ENCODE measurements around the gene CTDSP1. TPM values are rescaled to one million over a fixed set of nuclear protein-coding genes. Genes with fewer than 3 reads are reported as not detected.

CTDSP1 gene
- polyA plus RNA-seq, 4 donors = 137 to 190 (median 153) TPM

DNA sequence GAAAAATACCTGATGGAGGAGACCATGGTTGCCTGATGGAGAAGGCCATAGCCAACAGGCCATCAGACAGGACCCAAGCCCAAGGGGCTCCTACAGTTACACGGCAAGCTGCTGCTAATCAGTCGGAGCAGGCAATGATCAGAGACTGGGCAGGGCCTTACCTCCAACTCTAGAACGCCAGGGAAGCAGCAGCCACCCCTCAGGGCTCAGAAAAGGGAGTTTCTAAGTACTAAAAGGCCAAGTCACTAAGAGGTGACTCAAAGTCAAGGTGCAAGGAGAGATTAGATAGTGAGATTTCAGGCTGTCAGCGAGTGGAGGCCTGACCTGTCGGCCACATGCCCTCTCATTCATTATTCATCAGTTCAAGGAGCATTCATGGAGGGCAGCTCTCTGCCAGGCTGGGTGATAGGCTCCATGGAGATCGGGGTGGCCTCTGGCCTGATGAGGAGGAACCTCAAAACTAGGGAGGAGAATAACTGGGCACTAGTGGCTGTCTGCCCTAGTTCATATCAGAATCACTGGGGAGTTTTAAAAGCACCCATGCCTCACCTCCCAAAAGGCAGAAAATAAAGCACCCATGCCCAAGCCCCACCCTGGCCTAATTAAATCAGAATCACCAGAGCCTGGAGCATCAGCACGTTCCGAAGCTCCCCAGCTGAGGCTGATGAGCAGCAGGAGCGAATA is 22.9 kb downstream of the CTDSP1 start:
- DNase-seq (ENCODE audit: low read depth in 4 of 4, low spot score in 2 of 4) = no peak

DNA sequence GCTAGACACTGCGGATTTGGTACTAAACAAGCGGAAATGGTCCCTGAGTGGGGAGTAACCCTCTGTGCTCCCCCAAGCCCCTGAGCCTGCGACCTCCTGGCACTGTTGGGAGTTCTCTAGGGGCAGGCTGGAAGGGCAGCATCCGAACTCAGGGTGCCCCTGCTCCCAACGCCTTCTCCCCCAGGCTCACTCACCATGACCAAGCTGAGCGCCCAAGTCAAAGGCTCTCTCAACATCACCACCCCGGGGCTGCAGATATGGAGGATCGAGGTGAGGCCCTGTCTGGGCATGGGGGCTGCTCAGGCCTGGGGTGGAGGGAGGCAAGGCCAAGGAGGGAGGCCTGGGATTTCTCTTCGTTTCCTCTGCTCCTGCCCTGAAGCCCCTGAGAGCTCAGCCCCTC is 23.9 kb downstream of the CTDSP1 start:
- DNase-seq (ENCODE audit: low read depth in 4 of 4, low spot score in 2 of 4) = no peak

DNA sequence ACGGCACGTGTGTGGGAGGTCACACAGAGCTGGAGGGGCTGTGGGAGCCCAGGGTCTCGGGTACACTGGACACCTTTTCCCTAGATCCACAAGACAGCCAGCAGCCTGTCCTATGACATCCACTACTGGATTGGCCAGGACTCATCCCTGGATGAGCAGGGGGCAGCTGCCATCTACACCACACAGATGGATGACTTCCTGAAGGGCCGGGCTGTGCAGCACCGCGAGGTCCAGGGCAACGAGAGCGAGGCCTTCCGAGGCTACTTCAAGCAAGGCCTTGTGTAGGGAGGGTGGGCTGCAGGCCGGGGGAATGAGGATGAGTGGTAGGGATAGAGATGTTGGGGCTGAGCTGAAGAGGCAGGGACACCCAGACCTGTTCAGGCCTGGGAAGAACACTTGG is 25.9 kb downstream of the CTDSP1 start:
- DNase-seq (ENCODE audit: low read depth in 4 of 4, low spot score in 2 of 4) = no peak

DNA sequence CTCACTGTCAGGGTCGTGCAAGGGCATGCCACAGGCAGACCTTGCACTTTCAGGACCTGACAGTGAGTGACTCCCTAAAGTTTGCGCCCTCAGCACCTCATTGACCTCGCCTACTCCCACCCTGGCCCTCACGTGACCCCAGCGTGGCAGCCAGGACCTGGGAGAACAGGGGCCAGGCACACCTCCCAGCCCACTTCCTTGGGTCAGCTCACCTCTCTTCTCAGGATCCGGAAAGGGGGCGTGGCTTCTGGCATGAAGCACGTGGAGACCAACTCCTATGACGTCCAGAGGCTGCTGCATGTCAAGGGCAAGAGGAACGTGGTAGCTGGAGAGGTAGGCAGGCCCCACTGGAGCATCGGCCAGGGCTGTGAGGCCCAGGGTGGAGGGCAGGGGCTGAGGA is 28.1 kb downstream of the CTDSP1 start:
- DNase-seq (ENCODE audit: low read depth in 4 of 4, low spot score in 2 of 4) = no peak

DNA sequence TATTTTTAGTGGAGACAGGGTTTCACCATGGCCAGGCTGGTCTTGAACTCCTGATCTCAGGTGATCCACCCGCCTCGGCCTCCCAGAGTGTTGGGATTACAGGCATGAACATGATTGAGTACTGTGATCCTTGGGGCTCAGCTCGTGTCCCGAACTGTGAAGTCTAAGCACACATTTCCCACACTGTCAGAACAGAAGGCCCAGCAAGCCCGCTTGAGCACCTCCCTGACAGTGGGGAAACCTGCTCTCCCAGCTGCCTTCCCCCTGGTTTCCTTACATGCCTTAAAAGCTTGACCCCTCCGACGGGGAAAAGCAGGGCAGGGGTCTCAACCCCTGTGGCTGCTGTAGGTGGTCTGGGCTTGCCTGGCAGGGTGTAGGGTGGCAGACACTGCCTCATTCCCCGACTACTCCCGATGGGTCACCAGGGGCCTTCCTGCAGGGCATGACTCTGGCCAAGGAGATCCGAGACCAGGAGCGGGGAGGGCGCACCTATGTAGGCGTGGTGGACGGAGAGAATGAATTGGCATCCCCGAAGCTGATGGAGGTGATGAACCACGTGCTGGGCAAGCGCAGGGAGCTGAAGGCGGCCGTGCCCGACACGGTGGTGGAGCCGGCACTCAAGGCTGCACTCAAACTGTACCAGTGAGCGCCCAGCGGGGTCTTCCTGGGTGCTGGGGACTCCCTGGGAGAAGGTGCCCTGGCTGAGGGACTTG is 29.3 kb downstream of the CTDSP1 start:
- no peak for DNase-seq (ENCODE audit: low read depth in 4 of 4, low spot score in 2 of 4)

DNA sequence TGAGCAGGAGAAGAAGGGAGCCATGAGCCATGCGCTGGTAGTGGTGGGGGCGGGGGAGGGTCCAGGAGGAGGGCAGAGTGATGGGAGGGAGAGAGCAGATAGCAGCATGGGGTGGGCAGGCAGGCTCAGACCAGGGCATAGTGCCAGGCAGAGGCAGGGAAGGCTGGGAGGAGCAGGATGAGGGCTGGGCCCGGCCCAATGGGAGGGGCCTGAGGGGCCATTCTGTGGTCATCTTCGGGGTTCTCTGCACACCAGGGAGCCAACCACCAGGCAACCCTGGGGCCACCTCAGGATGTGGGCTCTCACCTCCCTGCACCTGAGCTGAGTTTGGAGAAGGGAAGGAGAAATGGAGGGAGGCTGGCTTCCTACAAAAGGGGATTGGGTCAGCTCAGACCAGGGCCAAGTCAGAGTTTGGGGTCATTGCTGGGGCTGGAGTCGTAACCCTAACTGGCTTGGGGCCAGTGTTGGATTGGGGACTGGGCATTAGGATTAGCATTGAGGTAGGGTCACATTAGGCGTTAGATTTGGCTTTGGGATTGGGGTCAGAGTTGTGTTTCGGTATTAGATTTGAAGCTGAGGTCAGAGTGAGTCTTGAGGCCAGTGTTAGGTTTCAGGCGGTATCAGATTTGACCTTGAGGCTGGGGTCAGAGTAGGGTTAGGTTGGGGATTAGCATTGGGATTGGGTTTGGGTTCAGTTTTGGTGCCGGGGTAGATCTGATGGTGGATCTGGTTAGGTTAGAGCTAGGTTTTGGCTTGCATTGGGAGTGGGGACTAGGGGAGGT is 30.4 kb downstream of the CTDSP1 start:
- no peak for DNase-seq (ENCODE audit: low read depth in 4 of 4, low spot score in 2 of 4)

DNA sequence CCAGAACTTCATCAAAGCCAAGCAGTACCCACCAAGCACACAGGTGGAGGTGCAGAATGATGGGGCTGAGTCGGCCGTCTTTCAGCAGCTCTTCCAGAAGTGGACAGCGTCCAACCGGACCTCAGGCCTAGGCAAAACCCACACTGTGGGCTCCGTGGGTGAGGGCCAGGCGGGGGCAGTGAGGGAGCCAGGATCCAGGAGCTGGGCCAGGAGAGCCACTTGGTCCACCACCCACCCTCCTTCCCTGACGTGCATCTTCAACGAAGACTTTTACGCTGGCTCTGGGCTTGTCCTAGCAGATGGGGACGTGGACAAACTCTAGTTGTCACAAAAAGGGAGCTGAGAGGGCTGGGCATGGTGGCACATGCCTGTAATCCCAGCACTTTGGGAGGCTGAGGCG is 31.1 kb downstream of the CTDSP1 start:
- DNase-seq (ENCODE audit: low read depth in 4 of 4, low spot score in 2 of 4) = no peak

DNA sequence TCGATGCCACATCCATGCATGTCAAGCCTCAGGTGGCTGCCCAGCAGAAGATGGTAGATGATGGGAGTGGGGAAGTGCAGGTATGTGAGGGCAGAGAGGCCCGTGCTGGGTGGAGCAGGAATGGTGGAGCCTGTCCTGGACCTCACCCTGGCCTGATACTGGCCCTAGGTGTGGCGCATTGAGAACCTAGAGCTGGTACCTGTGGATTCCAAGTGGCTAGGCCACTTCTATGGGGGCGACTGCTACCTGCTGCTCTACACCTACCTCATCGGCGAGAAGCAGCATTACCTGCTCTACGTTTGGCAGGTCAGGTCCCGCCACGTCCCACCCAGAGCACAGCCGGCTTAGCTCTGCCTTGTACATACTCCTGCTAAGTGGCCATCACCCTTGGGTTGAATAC is 32.2 kb downstream of the CTDSP1 start:
- no peak for DNase-seq (ENCODE audit: low read depth in 4 of 4, low spot score in 2 of 4)

DNA sequence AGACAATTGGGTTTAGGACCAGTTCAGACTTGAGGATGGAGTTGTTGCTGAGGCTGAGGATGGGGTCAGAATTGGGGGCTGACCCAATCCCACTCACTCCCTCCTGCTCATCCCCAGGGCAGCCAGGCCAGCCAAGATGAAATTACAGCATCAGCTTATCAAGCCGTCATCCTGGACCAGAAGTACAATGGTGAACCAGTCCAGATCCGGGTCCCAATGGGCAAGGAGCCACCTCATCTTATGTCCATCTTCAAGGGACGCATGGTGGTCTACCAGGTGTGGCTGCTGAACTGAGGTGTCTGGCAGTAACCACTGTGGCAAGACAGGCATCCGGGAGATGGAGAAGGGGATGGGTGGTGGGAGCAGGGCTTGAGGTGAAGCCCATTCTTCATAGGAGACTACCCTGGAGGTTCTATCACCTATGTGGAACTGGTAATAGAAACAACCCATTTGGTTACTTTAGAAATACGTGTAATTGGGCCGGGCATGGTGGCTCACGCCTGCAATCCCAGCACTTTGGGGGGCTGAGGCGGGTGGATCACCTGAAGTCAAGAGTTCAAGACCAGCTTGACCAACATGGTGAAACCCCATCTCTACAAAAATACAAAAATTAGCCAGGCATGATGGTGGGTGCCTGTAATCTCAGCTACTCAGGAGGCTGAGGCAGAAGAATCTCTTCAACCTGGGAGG is 33.2 kb downstream of the CTDSP1 start:
- no peak for DNase-seq (ENCODE audit: low read depth in 4 of 4, low spot score in 2 of 4)

DNA sequence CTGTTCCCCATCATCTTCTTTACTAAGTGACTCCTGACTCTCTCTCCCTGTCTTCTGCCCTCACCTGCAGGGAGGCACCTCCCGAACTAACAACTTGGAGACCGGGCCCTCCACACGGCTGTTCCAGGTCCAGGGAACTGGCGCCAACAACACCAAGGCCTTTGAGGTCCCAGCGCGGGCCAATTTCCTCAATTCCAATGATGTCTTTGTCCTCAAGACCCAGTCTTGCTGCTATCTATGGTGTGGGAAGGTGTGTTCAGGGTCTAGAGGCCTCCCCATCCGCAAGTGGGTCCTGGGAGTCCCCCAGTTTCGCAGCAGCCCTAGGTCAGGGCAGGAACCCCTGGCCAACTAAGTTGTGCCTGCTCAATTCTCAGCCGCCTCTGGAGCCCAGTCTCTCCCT is 34.8 kb downstream of the CTDSP1 start:
- DNase-seq (ENCODE audit: low read depth in 4 of 4, low spot score in 2 of 4) = no peak

DNA sequence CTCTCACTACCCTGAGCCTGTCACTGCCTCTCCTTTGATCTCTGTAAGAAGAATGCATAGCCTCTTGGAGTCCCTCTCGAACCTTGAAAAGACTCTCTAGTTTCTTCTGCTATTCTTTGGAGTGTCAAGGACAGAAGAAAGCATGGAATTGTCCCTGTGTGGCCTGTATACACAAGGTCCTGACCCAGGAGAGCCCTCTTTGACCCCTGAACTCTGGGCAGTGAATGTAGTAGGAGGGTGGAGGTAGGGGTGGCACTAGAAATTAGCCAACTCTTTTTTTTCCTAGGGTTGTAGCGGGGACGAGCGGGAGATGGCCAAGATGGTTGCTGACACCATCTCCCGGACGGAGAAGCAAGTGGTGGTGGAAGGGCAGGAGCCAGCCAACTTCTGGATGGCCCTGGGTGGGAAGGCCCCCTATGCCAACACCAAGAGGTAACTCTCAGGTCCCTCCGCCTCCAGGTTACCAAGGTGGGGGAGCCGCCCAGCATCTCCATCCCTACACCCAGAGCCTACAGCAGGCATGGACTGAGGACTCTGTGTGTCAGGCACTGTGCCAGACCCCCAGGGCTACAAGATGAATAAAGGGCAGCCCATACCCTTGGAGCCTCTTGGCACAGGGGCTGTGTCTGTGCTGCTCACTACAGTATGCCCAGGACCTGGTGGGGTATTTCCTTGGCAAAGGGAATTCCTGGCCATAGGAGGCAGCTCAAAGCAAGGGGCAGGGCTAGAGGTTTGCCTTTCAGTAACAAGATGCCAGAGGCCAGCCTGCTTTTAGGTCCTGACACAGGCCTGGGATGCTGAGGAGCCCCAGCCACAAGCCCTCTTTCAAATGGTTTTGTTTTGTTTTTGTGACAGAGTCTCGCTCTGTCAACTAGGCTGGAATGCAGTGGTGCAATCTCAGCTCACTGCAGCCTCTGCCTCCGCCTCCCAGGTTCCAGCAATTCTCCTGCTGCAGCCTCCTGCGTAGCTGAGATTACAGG is 35.6 kb downstream of the CTDSP1 start:
- DNase-seq (ENCODE audit: low read depth in 4 of 4, low spot score in 2 of 4) = no peak

DNA sequence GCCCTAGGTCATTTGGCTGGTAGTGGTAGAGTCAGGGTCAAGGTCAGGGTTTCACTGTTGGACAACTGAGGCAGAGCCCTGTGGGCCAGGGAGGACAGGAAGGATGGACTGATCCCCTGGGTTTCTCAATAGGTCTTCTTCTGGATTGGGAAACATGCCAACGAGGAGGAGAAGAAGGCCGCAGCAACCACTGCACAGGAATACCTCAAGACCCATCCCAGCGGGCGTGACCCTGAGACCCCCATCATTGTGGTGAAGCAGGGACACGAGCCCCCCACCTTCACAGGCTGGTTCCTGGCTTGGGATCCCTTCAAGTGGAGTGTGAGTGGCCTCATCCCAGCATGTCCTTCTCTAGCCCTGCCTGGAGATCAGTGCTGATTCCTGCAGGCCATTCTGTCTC is 37.3 kb downstream of the CTDSP1 start:
- DNase-seq (ENCODE audit: low read depth in 4 of 4, low spot score in 2 of 4) = no peak

DNA sequence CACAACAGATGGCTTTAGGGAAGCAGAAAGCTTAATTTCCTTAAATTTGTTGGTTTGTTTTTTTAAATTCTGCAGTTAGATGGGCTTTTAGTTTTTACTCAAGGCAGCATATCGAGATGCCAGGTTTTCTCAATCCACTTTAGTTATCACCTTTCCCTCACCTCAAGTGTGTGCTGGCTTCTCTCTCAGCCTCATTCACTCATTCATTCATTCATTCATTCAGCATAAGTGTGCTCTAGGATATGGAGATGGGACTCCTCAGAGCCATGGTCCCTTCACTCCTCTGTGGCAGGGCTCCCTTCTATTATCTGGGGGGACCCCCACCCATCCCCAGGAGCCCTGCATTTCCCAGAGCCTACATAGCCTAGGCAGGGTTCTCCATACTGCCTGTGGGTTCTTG is 38.3 kb downstream of the CTDSP1 start:
- DNase-seq (ENCODE audit: low read depth in 4 of 4, low spot score in 2 of 4) = no peak

DNA sequence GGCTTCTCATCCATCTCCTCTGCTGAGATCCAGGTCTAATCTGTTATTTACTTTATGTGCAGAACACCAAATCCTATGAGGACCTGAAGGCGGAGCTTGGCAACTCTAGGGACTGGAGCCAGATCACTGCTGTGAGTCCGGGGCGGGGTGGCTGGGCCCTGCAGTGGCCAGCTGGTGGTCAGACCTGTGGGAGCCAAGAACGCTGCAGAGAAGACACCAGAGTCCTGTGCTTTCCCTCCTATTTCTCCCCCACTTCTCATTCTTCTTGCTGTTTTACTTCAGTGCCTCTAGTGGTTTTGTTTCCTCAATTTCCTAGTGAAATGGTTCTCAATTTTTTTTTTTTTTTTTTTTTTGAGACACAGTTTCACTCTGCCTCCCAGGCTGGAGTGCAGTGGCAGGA is 38.9 kb downstream of the CTDSP1 start:
- no peak for DNase-seq (ENCODE audit: low read depth in 4 of 4, low spot score in 2 of 4)

DNA sequence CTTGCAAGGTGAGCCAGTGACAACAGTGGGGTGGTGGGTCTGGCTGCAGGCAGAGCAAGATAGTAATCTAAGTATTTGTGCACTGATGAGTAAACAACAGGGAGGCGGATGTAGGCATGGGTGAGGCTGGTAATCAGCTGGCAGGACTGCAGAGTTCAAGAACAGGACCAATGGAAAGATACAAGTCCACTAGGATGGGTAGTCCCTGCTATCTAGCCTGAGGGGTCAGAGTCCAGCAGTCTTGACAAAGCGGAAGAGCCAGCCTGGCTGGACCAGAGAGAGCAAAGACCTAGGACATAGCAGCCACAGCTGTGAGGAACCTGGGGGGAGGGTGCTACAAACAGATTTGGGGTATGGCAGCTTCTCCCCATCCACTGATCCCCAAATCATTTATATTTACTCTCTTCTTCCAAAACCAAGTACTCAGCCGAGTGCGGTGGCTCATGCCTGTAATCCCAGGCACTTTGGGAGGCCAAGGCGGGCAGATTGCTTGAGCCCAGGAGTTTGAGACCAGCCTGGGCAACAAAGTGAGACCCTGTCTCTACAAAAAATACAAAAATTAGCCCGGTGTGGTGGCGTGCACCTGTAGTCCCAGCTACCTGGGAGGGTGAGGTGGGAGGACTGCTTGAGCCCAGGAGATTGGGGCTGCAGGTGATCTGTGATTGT is 45.2 kb downstream of the CTDSP1 start:
- DNase-seq (ENCODE audit: low read depth in 4 of 4, low spot score in 2 of 4) = no peak

DNA sequence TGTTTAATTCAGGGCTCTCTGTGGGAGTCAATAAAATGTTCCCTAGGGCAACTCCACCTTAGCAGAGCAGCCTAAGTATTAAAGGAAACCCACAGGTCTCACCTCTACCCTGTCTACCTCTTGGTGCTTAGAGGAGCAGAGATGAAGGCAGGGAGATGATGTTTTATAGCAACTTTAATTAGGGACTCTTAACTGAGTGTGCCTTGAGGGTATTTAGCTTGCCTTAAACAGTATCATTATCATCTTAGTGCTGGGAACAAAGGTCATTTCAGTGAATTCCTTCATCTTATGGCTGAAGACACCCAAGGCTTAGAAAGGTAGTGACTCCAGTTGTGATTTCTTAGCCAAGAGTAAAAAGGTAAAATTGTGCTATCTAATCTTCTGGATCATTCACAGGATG is 45.9 kb downstream of the CTDSP1 start:
- DNase-seq (ENCODE audit: low read depth in 4 of 4, low spot score in 2 of 4) = no peak

DNA sequence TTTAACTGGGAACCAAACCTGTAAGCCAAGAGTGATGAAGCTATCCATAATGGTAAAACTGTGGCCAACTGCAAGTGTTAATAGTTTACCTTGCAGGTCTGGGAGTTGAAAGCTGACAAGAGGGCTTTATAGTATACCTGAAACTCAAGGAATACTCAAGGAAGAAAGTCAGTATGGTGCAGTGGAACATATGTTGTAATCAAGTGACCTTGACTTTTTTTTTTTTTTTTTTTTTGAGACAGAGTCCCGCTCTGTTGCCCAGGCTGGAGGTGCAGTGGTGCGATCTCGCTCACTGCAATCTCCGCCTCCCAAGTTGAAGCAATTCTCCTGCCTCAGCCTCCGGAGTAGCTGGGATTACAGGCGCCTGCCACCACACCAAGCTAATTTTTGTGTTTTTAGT is 46.9 kb downstream of the CTDSP1 start:
- no peak for DNase-seq (ENCODE audit: low read depth in 4 of 4, low spot score in 2 of 4)

DNA sequence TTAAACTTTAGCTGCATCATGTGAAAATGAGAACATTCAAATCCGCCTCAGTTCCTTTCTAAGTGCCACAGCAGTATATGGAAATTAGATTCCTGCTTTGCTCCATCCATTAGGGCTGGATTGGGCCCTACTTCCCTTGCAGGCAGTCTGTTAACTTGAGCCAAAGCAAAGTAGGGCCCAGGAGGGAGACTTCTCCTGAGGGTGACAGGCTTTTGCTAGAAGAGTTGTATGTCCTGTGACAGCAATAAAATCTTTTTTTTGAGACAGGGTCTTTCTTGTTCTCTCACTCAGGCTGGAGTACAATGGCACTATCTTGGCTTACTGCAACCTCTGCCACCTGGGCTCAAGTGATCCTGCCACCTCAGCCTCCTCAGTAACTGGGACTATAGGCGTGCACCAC is 47.4 kb downstream of the CTDSP1 start:
- no peak for DNase-seq (ENCODE audit: low read depth in 4 of 4, low spot score in 2 of 4)

DNA sequence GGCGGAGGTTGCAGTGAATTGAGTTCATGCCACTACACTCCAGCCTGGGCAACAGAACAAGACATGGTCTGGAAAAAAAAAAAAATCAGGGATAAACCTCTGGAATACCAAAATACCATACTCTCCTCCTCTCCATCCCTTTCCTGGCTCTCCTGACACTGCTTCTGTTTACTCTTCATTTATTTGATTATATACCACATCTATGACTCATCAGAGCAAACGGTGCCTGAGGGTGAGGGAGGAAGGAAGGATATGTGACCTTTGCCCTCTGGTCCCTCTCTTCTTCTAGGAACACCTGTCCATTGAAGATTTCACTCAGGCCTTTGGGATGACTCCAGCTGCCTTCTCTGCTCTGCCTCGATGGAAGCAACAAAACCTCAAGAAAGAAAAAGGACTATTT is 49.3 kb downstream of the CTDSP1 start:
- DNase-seq (ENCODE audit: low read depth in 4 of 4, low spot score in 2 of 4) = no peak

DNA sequence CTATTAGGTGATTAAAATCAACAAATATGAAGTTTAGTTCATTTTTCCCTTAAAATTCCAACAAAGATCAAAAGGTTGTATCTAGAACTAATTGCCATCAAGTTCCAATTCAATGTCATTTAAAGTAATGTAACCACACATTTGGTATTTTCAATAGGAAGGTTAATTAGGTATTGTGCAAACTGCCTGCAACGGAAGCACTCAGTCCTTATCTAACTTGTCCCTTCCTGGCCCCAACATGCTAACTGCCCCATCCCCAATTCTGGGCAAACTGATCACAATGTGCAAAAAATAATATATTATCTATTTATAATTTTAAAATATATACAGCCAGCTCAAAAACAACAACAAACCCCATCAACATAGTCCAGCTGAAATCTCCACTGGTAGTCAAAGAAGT is 52.4 kb downstream of the CTDSP1 start:
- no peak for DNase-seq (ENCODE audit: low read depth in 4 of 4, low spot score in 2 of 4)
